Measurements from ENCODE around the gene TAS2R30. TPM values are rescaled to one million over a fixed set of nuclear protein-coding genes. Genes with fewer than 3 reads are reported as not detected.
"Not testable (repeated sequence)": the region's sequence is repeated elsewhere in the genome, so short reads cannot be mapped to it uniquely, and the experiment has no call there.

The TAS2R30 gene
- total RNA-seq, 4 donors from 2014 or later = 1.4 to 23.2 (median 12.3) TPM

- in situ Hi-C loops (cut with MboI; ENCODE audit: low pct_ligation_motif_present in 1 of 4, low pct_unique_long_range_greater_than_20kb in 1 of 4, low sequenced_read_pairs in 3 of 4) = no loop called here
- H3K27me3 ChIP-seq = no peaks in the 10 kb centered on the region
- 93 to 95% methylated on average over 2 of the region's 2 CpGs for WGBS, 2 donors (ENCODE audit: low coverage in 1 of 2)
Observed at GRCh38 chr12:11106288-11106687, 28.2 kb downstream of the TAS2R30 start.

GRCh38 chr12:11105546-11105945, 28.9 kb downstream of the TAS2R30 start:
- no peak overlapping the region for H3K27ac ChIP-seq
- peaks cover 0 to 8% of the 10 kb centered on the region in 2 donors for H3K9me3 ChIP-seq
- no peaks in the 10 kb centered on the region for H3K4me1 ChIP-seq
- WGBS, 2 donors (ENCODE audit: low coverage in 1 of 2) = 56 to 59% methylated on average over 2 of the region's 2 CpGs
- in situ Hi-C loops (cut with MboI; ENCODE audit: low pct_ligation_motif_present in 1 of 4, low pct_unique_long_range_greater_than_20kb in 1 of 4, low sequenced_read_pairs in 3 of 4) (no loop called here), intact Hi-C loops (cut with DNase I; ENCODE audit: low total_unique reads) (no loop called here)
- no peak overlapping the region for H3K4me3 ChIP-seq
- DNase-seq = no peak
- peaks cover 0 to 10% (median 0%) of the 10 kb centered on the region in 4 donors for H3K36me3 ChIP-seq
- TF ChIP-seq POLR2A (IDR thresholded peaks at IDR 0.05) (no peak), POLR2AphosphoS5 (IDR thresholded peaks at IDR 0.05) (no peak), CTCF (IDR thresholded peaks at IDR 0.05) (no peak), EP300 (IDR thresholded peaks at IDR 0.05; ENCODE audit: low read depth) (no peak)
- no peaks in the 10 kb centered on the region for H3K27me3 ChIP-seq

More at GRCh38 chr12:11106288-11106687, 28.2 kb downstream of the TAS2R30 start:
- H3K27ac ChIP-seq = no peak overlapping the region
- no peak overlapping the region for H3K4me3 ChIP-seq
- DNase-seq = no peak
- peaks cover 0 to 12% of the 10 kb centered on the region in 2 donors for H3K9me3 ChIP-seq
- peaks cover 0 to 10% (median 0%) of the 10 kb centered on the region in 4 donors for H3K36me3 ChIP-seq
- no peaks in the 10 kb centered on the region for H3K4me1 ChIP-seq
- no peak for TF ChIP-seq CTCF (IDR thresholded peaks at IDR 0.05)
- TF ChIP-seq POLR2AphosphoS5 (IDR thresholded peaks at IDR 0.05) = no peak
- TF ChIP-seq POLR2A (IDR thresholded peaks at IDR 0.05) = no peak
- TF ChIP-seq EP300 (IDR thresholded peaks at IDR 0.05; ENCODE audit: low read depth) = no peak
- intact Hi-C loops (cut with DNase I; ENCODE audit: low total_unique reads) = no loop called here

- H3K4me1 ChIP-seq; intact Hi-C loops (cut with DNase I; ENCODE audit: low total_unique reads); DNase-seq; H3K36me3 ChIP-seq; H3K9me3 ChIP-seq; H3K27me3 ChIP-seq; H3K27ac ChIP-seq; H3K4me3 ChIP-seq: not testable (repeated sequence)
- in situ Hi-C loops (cut with MboI; ENCODE audit: low pct_ligation_motif_present in 1 of 4, low pct_unique_long_range_greater_than_20kb in 1 of 4, low sequenced_read_pairs in 3 of 4) = loop anchor here in 1 of 4 donors (10.0 kb wide), 1 partner anchor 60 kb away; the partner anchor contains the start of gene TAS2R31
- WGBS, 2 donors (ENCODE audit: low coverage in 1 of 2) = no CpG with 5 or more reads among the region's 2 CpGs
Observed at GRCh38 chr12:11094910-11095309, 39.5 kb downstream of the TAS2R30 start.

GRCh38 chr12:11092128-11092527, 42.3 kb downstream of the TAS2R30 start, which contains the start of gene TAS2R43:
Gene TAS2R43, minus strand, starts transcription at chr12:11092313. Its CDS starts 84 bp downstream, at chr12:11092229.
- no peak for DNase-seq
- H3K36me3 ChIP-seq = no peaks in the 10 kb centered on the region
- no peaks in the 10 kb centered on the region for H3K9me3 ChIP-seq
- TF ChIP-seq EP300 (IDR thresholded peaks at IDR 0.05; ENCODE audit: low read depth) = no peak
- TF ChIP-seq POLR2AphosphoS5 (IDR thresholded peaks at IDR 0.05) = no peak
- H3K27me3 ChIP-seq = no peaks in the 10 kb centered on the region
- H3K4me3 ChIP-seq = no peak within 1 kb of the TSS
- no peaks in the 10 kb centered on the region for H3K4me1 ChIP-seq
- intact Hi-C loops (cut with DNase I; ENCODE audit: low total_unique reads) (no loop called here), in situ Hi-C loops (cut with MboI; ENCODE audit: low pct_ligation_motif_present in 1 of 4, low pct_unique_long_range_greater_than_20kb in 1 of 4, low sequenced_read_pairs in 3 of 4) (loop anchor here in 1 of 4 donors (10.0 kb wide), 1 partner anchor 57 kb away; the partner anchor contains the start of gene TAS2R31)
- WGBS, 2 donors (ENCODE audit: low coverage in 1 of 2) = 93 to 100% methylated on average over 4 to 6 of the region's 6 CpGs
- H3K27ac ChIP-seq = no peak within 1 kb of the TSS

GRCh38 chr12:11089246-11089645, 45.2 kb downstream of the TAS2R30 start:
- intact Hi-C loops (cut with DNase I; ENCODE audit: low total_unique reads) (no loop called here), in situ Hi-C loops (cut with MboI; ENCODE audit: low pct_ligation_motif_present in 1 of 4, low pct_unique_long_range_greater_than_20kb in 1 of 4, low sequenced_read_pairs in 3 of 4) (no loop called here)
- Histone ChIP-seq H3K27me3 (no peaks in the 10 kb centered on the region), H3K9me3 (no peaks in the 10 kb centered on the region), H3K27ac (no peak overlapping the region), H3K4me1 (no peaks in the 10 kb centered on the region), H3K4me3 (no peak overlapping the region), H3K36me3 (no peaks in the 10 kb centered on the region)
- DNase-seq = no peak
- WGBS, 2 donors (ENCODE audit: low coverage in 1 of 2) = 56 to 91% methylated on average over 1 to 5 of the region's 5 CpGs
- no peak for TF ChIP-seq EP300 (IDR thresholded peaks at IDR 0.05; ENCODE audit: low read depth)
- TF ChIP-seq CTCF (IDR thresholded peaks at IDR 0.05) = no peak
- TF ChIP-seq POLR2A (IDR thresholded peaks at IDR 0.05) = no peak
- TF ChIP-seq POLR2AphosphoS5 (IDR thresholded peaks at IDR 0.05) = no peak

Measured in transverse colon (tissue), 4 donors.